K562 (cell line): ENCODE data around the gene DAPK2. TPM values are rescaled to one million over a fixed set of nuclear protein-coding genes. Genes with fewer than 3 reads are reported as not detected.

Experiments
- ATF1 ChIP-seq, 2 experiments: fragments of 450-650 bp in 1 of 2; IDR thresholded peaks; 2 replicates each; pipeline ENCODE4 v1.6.1; 2016; ENCODE audit warnings: missing compliant biosample characterization in 1 of 2, missing genetic modification characterization in 1 of 2
- EP300 ChIP-seq: IDR thresholded peaks from 2 replicates; pipeline ENCODE4 v1.6.1; 2012; ENCODE audit warnings: low read length, improper control_type of control experiment
- FOSL1 ChIP-seq: fragments of 200-800 bp; sonication (Bioruptor generic); conservative IDR thresholded peaks from 2 replicates; pipeline ENCODE4 v1.6.1; 2016; ENCODE audit warnings: missing genetic modification characterization, missing compliant biosample characterization
- MYC ChIP-seq, 2 experiments: fragments of 250-450 bp in 1 of 2; sonication (Bioruptor Pico) in 1 of 2; IDR thresholded peaks; 2 replicates each; pipeline versions ENCODE4 v1.5.1 to v1.6.1; 2012 to 2021; ENCODE audit warnings: low read depth in 2 of 2, borderline replicate concordance in 1 of 2, improper control_type of control experiment in 1 of 2, low read length in 1 of 2, mild to moderate bottlenecking in 1 of 2, moderate library complexity in 1 of 2
- NR2C2 ChIP-seq, 2 experiments: fragments of 200-800 bp in 1 of 2; sonication (Bioruptor generic) in 1 of 2; sonication (generic) in 1 of 2; formaldehyde crosslinking in 1 of 2; IDR thresholded peaks; 2 replicates each; pipeline versions ENCODE4 v1.6.1 to v1.8.0; 2016 to 2022; ENCODE audit warnings: mild to moderate bottlenecking in 1 of 2, missing compliant biosample characterization in 1 of 2, missing genetic modification characterization in 1 of 2, missing genetic modification reagents in 1 of 2
- RAD51 ChIP-seq: fragments of 450-650 bp; IDR thresholded peaks from 2 replicates; pipeline ENCODE4 v1.7.1; 2016; ENCODE audit warnings: low read depth, mild to moderate bottlenecking, borderline replicate concordance
- ZNF175 ChIP-seq: fragments of 200-800 bp; sonication (Bioruptor generic); IDR thresholded peaks from 2 replicates; pipeline ENCODE4 v1.6.1; 2016; ENCODE audit warnings: low read depth, mild to moderate bottlenecking, missing genetic modification characterization, missing compliant biosample characterization
- polyA plus RNA-seq, 8 experiments: library from polyadenylated mRNA; depleted of rRNA in 4 of 8; stranded (reverse) in 5 of 8; unstranded in 3 of 8; fragments of >200 nt; fragmentation: Nextera tagmentation in 2 of 8; fragmentation: Illumina TruSeq in 1 of 8; extraction: Ambion mirVana in 2 of 8; extraction: Trizol in 1 of 8; gene quantifications; 2 replicates each; pipeline versions ENCODE4 v1.2.1 to v1.2.3, GENCODE V29; 2011 to 2014; ENCODE audit warnings: inconsistent platforms in 1 of 8, missing spikeins in 1 of 8
- total RNA-seq, 7 experiments: library from RNA; depleted of rRNA in 6 of 7; stranded (reverse); fragments of >200 nt in 6 of 7; fragmentation: Illumina TruSeq in 2 of 7; extraction: Trizol in 2 of 7; gene quantifications; 2 replicates each; pipeline versions ENCODE4 v1.2.1 to v1.2.3, GENCODE V29; 2011 to 2021; ENCODE audit warnings: low replicate concordance in 1 of 7
- TF ChIP-seq, protein P1 (sequence below), 2 experiments: fragments of 450-650 bp; IDR thresholded peaks; 2 replicates each; pipeline ENCODE4 v1.6.1; 2016; ENCODE audit warnings: mild to moderate bottlenecking in 2 of 2, borderline replicate concordance in 1 of 2, low read depth in 1 of 2, moderate library complexity in 1 of 2
- TF ChIP-seq, protein P2 (sequence below): fragments of 450-650 bp; conservative IDR thresholded peaks from 2 replicates; pipeline ENCODE4 v1.6.1; 2016; ENCODE audit warnings: missing genetic modification characterization, low read depth, mild to moderate bottlenecking, control low read depth, missing compliant biosample characterization
- TF ChIP-seq, protein P3 (sequence below), 3 experiments: fragments of 200-800 bp in 1 of 3; sonication (Bioruptor generic) in 1 of 3; sonication (generic) in 1 of 3; formaldehyde crosslinking in 1 of 3; IDR thresholded peaks; 2 replicates each; pipeline versions ENCODE4 v1.6.1 to v1.8.0; 2016 to 2022; ENCODE audit warnings: mild to moderate bottlenecking in 2 of 3, missing compliant biosample characterization in 2 of 3, missing genetic modification characterization in 2 of 3, missing genetic modification reagents in 1 of 3

The DAPK2 gene
- total and polyA plus RNA-seq, 9 of the 15 experiments (the other 6 are each of a cell fraction or from before 2014, with no cell fraction given), result 0.14 to 5.2 (median 2.2) TPM

DNA sequence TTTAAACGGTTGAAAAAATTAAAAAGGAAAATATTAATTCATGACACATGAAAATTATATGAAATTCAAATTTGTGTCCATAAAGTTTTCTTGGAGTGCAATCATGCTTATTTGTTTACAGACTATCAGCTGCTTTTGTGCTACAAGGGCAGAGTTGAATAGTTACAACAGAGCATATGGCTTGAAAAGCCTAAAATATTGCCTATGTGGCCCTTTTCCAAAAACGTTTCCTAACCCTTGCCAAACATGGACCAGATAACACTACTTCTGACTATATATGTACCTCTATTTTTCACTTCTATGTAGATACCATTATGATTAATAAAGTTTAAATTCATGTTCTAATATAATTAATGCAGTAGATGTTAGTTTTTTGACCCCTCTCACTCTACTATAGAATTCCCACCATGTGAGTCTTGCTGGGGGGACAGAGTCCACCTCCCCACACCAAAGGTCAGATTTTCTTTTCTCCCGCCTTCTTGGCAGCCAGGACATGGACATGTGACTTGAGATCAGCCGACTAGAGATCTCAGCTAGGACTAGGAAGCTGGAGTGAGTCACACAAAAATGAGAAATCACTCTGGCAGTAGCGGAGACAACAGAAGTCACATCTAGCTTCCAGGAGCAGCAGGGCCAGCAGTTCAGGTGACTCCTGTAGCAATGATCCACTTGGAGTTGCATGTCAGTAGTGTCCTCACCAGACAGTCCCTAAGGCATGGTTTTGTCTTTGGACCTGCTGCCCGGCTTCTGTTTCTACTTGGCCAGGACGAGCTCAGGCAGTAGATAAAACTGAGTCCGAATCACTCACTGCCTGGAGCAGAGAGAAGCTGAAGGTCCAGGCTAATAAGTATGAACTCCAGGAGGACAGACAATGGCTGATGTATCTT is 24.9 kb upstream of the DAPK2 start (continued):
- TF ChIP-seq, protein P1, sequence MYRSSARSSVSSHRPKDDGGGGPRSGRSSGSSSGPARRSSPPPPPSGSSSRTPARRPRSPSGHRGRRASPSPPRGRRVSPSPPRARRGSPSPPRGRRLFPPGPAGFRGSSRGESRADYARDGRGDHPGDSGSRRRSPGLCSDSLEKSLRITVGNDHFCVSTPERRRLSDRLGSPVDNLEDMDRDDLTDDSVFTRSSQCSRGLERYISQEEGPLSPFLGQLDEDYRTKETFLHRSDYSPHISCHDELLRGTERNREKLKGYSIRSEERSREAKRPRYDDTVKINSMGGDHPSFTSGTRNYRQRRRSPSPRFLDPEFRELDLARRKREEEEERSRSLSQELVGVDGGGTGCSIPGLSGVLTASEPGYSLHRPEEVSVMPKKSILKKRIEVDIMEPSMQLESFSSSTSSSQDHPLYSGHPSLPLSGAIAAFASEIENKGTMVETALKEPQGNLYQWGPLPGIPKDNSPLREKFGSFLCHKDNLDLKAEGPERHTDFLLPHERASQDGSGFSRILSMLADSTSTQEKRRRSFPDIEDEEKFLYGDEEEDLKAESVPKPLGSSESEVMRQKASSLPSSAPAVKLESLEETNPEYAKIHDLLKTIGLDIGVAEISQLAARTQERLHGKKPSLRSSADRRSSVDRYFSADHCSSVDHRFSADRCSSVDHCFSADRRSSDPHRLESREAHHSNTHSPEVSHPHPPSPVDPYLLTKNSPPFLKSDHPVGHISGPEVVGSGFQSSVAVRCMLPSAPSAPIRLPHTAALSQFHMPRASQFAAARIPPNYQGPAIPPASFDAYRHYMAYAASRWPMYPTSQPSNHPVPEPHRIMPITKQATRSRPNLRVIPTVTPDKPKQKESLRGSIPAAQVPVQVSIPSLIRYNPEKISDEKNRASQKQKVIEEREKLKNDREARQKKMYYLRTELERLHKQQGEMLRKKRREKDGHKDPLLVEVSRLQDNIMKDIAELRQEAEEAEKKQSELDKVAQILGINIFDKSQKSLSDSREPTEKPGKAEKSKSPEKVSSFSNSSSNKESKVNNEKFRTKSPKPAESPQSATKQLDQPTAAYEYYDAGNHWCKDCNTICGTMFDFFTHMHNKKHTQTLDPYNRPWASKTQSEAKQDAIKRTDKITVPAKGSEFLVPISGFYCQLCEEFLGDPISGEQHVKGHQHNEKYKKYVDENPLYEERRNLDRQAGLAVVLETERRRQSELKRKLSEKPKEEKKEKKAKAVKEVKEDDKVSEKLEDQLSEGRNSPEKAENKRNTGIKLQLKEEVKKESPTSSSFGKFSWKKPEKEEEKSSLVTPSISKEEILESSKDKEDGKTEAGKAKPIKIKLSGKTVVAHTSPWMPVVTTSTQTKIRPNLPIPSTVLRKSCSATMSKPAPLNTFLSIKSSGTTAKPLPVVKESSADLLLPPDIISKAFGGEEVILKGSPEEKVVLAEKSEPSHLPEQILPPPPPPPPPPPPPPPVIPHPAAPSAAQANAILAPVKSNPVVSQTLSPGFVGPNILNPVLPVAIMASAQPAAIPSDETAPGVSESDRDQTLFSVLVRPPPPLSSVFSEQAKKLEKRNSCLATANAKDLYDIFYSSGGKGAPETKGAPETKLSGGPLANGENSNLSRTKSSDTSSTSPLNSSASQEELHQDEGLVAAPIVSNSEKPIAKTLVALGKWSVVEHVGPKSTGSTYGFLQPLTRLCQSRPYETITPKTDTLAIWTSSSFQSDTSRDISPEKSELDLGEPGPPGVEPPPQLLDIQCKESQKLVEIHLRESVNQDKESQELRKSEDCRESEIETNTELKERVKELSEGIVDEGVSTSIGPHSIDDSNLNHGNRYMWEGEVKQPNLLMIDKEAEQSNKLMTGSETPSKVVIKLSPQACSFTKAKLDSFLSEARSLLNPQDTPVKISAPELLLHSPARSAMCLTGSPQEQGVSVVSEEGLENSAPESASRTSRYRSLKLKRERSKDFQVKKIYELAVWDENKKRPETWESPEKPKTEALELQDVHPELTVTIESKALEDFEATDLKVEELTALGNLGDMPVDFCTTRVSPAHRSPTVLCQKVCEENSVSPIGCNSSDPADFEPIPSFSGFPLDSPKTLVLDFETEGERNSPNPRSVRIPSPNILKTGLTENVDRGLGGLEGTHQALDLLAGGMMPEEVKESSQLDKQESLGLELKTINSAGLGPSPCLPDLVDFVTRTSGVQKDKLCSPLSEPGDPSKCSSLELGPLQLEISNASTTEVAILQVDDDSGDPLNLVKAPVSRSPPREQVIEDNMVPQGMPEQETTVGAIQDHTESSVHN (IDR thresholded peaks at IDR 0.05; ENCODE audit: borderline replicate concordance in 1 of 2, low read depth in 1 of 2), result 0 out of 4 replicates have a peak, but pooled peaks of 1 of the 2 experiments have one; percentile 19
- TF ChIP-seq, protein P2, sequence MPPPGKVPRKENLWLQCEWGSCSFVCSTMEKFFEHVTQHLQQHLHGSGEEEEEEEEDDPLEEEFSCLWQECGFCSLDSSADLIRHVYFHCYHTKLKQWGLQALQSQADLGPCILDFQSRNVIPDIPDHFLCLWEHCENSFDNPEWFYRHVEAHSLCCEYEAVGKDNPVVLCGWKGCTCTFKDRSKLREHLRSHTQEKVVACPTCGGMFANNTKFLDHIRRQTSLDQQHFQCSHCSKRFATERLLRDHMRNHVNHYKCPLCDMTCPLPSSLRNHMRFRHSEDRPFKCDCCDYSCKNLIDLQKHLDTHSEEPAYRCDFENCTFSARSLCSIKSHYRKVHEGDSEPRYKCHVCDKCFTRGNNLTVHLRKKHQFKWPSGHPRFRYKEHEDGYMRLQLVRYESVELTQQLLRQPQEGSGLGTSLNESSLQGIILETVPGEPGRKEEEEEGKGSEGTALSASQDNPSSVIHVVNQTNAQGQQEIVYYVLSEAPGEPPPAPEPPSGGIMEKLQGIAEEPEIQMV (tag), result no peak
- peak; percentile 80 for TF ChIP-seq ZNF175
- peak; percentile 85 for TF ChIP-seq RAD51
- 0 out of 2 replicates have a peak, but pooled peaks have one; percentile 31 for TF ChIP-seq MYC (IDR thresholded peaks at IDR 0.05; ENCODE audit: low read depth, low read length)
- no peak for TF ChIP-seq MYC (CRISPR knock-in tag; IDR thresholded peaks at IDR 0.05; ENCODE audit: borderline replicate concordance, low read depth)
- no peak for TF ChIP-seq NR2C2 (CRISPR knock-in tag; IDR thresholded peaks at IDR 0.05)
- TF ChIP-seq NR2C2 (tag; IDR thresholded peaks at IDR 0.05), result peak; percentile 55; the same call in 1 of the 2 replicates
- TF ChIP-seq ATF1 (CRISPR knock-in tag; IDR thresholded peaks at IDR 0.05), result no peak
- 0 out of 2 replicates have a peak, but pooled peaks have one; percentile 20 for TF ChIP-seq ATF1 (tag; IDR thresholded peaks at IDR 0.05)
- TF ChIP-seq FOSL1 (tag), result peak; percentile 92
- TF ChIP-seq EP300, result 0 out of 2 replicates have a peak, but pooled peaks have one; percentile 21
- TF ChIP-seq, protein P3, sequence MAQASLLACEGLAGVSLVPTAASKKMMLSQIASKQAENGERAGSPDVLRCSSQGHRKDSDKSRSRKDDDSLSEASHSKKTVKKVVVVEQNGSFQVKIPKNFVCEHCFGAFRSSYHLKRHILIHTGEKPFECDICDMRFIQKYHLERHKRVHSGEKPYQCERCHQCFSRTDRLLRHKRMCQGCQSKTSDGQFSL (CRISPR knock-in tag; IDR thresholded peaks at IDR 0.05), result no peak
- TF ChIP-seq, protein P3 (tag; IDR thresholded peaks at IDR 0.05), result no peak
